Measurements from ENCODE around the gene RPS6KA2.

RPS6KA2 gene

GRCh38 chr6:166498228-166498627 is 128.8 kb downstream of the RPS6KA2 start:
- DNase-seq = no peak

GRCh38 chr6:166497087-166497899 is 129.8 kb downstream of the RPS6KA2 start:
- no peak for DNase-seq

- DNase-seq = no peak
Observed at GRCh38 chr6:166496460-166496859, 130.6 kb downstream of the RPS6KA2 start.

- no peak for DNase-seq
Observed at GRCh38 chr6:166495487-166496314, 131.3 kb downstream of the RPS6KA2 start.

- peak; percentile 61 to 71 for DNase-seq
Observed at GRCh38 chr6:166494757-166495486, 132.1 kb downstream of the RPS6KA2 start.

GRCh38 chr6:166494101-166494441 is 133.0 kb downstream of the RPS6KA2 start:
- no peak for DNase-seq

GRCh38 chr6:166493427-166494100 is 133.5 kb downstream of the RPS6KA2 start:
- no peak for DNase-seq

- no peak for DNase-seq
Observed at GRCh38 chr6:166492092-166492741, 134.8 kb downstream of the RPS6KA2 start.

- DNase-seq = no peak
Observed at GRCh38 chr6:166490671-166491500, 136.2 kb downstream of the RPS6KA2 start.

GRCh38 chr6:166489301-166490155 is 137.5 kb downstream of the RPS6KA2 start:
- DNase-seq = no peak

GRCh38 chr6:166488701-166489100 is 138.3 kb downstream of the RPS6KA2 start:
- DNase-seq = no peak

GRCh38 chr6:166488076-166488685 is 138.9 kb downstream of the RPS6KA2 start:
- DNase-seq = peak; percentile 69 to 74

- no peak for DNase-seq
Observed at GRCh38 chr6:166487148-166487547, 139.9 kb downstream of the RPS6KA2 start.

- no peak for DNase-seq
Observed at GRCh38 chr6:166486536-166486880, 140.5 kb downstream of the RPS6KA2 start.

- no peak for DNase-seq
Observed at GRCh38 chr6:166485651-166486535, 141.2 kb downstream of the RPS6KA2 start.

- no peak for DNase-seq
Observed at GRCh38 chr6:166484863-166485262, 142.2 kb downstream of the RPS6KA2 start.

GRCh38 chr6:166483573-166484250 is 143.3 kb downstream of the RPS6KA2 start:
- no peak for DNase-seq

- no peak for DNase-seq
Observed at GRCh38 chr6:166483026-166483425, 144.0 kb downstream of the RPS6KA2 start.

Data from activated CD4-positive, alpha-beta T cell treated with anti-CD3 and anti-CD28 coated beads, Interleukin-2, amount 50 U/mL, for 48 hours (primary cell).